ENCODE measurements around the gene RTP2.

RTP2 gene

DNA sequence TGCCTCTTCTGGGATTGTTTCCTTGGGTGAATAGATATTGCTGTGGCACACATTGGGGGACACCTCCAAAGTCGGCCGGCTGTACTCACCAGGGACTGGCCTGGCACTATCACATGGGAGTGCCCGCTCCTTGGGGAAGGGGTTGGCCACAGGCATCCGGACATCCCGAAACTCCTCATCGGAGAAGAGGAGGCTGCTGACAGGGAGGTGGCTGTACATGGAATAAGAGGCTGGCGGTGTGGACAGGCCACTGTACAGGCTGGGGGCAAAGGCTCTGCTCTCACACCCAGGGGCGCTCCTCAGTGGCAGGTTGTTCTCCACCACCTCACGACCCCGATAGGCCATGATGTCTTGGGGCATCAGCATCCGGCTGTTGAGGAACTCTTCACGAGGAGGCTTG is 27.2 kb upstream of the RTP2 start:
- peaks cover 3% of the 10 kb centered on the region for H3K27me3 Mint-ChIP-seq (ENCODE audit: low read depth, poor library complexity)
- H3K27ac Mint-ChIP-seq = no peak overlapping the region
- peaks cover 13% of the 10 kb centered on the region for H3K4me1 Mint-ChIP-seq
- no peak for DNase-seq
- TF ChIP-seq CTCF (IDR thresholded peaks at IDR 0.05) = no peak
- H3K4me3 Mint-ChIP-seq = no peak overlapping the region
- peaks cover 42% of the 10 kb centered on the region for H3K36me3 Mint-ChIP-seq (ENCODE audit: low read depth)
- H3K9me3 Mint-ChIP-seq = no peaks in the 10 kb centered on the region

- no peak overlapping the region for H3K27ac Mint-ChIP-seq
- H3K27me3 Mint-ChIP-seq (ENCODE audit: low read depth, poor library complexity) = peaks cover 3% of the 10 kb centered on the region
- H3K9me3 Mint-ChIP-seq = no peaks in the 10 kb centered on the region
- TF ChIP-seq CTCF (IDR thresholded peaks at IDR 0.05) = no peak
- peaks cover 47% of the 10 kb centered on the region for H3K36me3 Mint-ChIP-seq (ENCODE audit: low read depth)
- peaks cover 13% of the 10 kb centered on the region for H3K4me1 Mint-ChIP-seq
- H3K4me3 Mint-ChIP-seq = no peak overlapping the region
- DNase-seq = no peak
Measured at GRCh38 chr3:187728940-187729583, 26.7 kb upstream of the RTP2 start.

GRCh38 chr3:187728248-187728647 is 25.9 kb upstream of the RTP2 start:
- Mint-ChIP-seq H3K4me3 (no peak overlapping the region), H3K27me3 (ENCODE audit: low read depth, poor library complexity) (peaks cover 3% of the 10 kb centered on the region), H3K36me3 (ENCODE audit: low read depth) (peaks cover 49% of the 10 kb centered on the region), H3K4me1 (peaks cover 13% of the 10 kb centered on the region), H3K9me3 (no peaks in the 10 kb centered on the region), H3K27ac (no peak overlapping the region)
- no peak for TF ChIP-seq CTCF (IDR thresholded peaks at IDR 0.05)
- no peak for DNase-seq

DNA sequence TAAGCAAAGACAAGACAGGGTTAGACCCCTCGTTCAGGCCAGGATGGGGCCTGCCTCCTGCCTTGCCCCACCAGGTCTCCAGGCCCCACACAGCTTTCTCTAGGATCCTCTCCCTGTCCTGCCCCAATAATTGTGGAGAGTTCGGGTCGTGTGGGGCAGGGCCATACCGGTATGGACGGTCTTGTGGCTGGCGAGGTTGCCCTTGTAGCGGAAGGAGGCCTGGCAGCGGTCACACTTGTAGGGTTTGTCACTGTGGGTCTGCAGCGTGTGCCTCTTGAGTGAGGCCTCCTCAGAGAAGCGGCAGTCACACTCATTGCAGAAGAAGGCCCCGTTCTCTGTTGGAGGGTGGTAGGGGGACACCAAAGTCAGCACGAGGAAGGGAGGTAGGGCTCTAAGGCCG is 24.2 kb upstream of the RTP2 start:
- Mint-ChIP-seq H3K4me1 (peaks cover 13% of the 10 kb centered on the region), H3K4me3 (no peak overlapping the region), H3K27ac (no peak overlapping the region), H3K27me3 (ENCODE audit: low read depth, poor library complexity) (peaks cover under 1% of the 10 kb centered on the region), H3K36me3 (ENCODE audit: low read depth) (peaks cover 61% of the 10 kb centered on the region), H3K9me3 (no peaks in the 10 kb centered on the region)
- DNase-seq = no peak
- TF ChIP-seq CTCF (IDR thresholded peaks at IDR 0.05) = no peak

GRCh38 chr3:187725653-187726370 is 23.5 kb upstream of the RTP2 start:
- TF ChIP-seq CTCF (IDR thresholded peaks at IDR 0.05) = no peak
- peaks cover 57% of the 10 kb centered on the region for H3K36me3 Mint-ChIP-seq (ENCODE audit: low read depth)

GRCh38 chr3:187725224-187725623 is 22.9 kb upstream of the RTP2 start:
- Mint-ChIP-seq H3K4me3 (no peak overlapping the region), H3K27me3 (ENCODE audit: low read depth, poor library complexity) (peaks cover 2% of the 10 kb centered on the region), H3K4me1 (peaks cover 16% of the 10 kb centered on the region), H3K27ac (no peak overlapping the region), H3K36me3 (ENCODE audit: low read depth) (peaks cover 60% of the 10 kb centered on the region), H3K9me3 (no peaks in the 10 kb centered on the region)
- no peak for DNase-seq
- TF ChIP-seq CTCF (IDR thresholded peaks at IDR 0.05) = no peak

More at GRCh38 chr3:187725653-187726370, 23.5 kb upstream of the RTP2 start:
- Mint-ChIP-seq H3K9me3 (no peaks in the 10 kb centered on the region), H3K4me3 (no peak overlapping the region), H3K27ac (no peak overlapping the region), H3K27me3 (ENCODE audit: low read depth, poor library complexity) (peaks cover 2% of the 10 kb centered on the region), H3K4me1 (peaks cover 13% of the 10 kb centered on the region)
- DNase-seq = no peak

Data from nephron progenitor cell (in vitro differentiated cells).